NCI-H1694 treated with DMSO at 0.1 percent for 48 hours (cell line): Measurements from ENCODE around the gene AHSG.
"Not testable (repeated sequence)": the region's sequence is repeated elsewhere in the genome, so short reads cannot be mapped to it uniquely, and the experiment has no call there.

Experiments used
- DNase-seq: peaks from one replicate; lab custom pipeline; 2025; lab: John Stamatoyannopoulos, UW

The AHSG gene, protein sequence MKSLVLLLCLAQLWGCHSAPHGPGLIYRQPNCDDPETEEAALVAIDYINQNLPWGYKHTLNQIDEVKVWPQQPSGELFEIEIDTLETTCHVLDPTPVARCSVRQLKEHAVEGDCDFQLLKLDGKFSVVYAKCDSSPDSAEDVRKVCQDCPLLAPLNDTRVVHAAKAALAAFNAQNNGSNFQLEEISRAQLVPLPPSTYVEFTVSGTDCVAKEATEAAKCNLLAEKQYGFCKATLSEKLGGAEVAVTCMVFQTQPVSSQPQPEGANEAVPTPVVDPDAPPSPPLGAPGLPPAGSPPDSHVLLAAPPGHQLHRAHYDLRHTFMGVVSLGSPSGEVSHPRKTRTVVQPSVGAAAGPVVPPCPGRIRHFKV

DNA sequence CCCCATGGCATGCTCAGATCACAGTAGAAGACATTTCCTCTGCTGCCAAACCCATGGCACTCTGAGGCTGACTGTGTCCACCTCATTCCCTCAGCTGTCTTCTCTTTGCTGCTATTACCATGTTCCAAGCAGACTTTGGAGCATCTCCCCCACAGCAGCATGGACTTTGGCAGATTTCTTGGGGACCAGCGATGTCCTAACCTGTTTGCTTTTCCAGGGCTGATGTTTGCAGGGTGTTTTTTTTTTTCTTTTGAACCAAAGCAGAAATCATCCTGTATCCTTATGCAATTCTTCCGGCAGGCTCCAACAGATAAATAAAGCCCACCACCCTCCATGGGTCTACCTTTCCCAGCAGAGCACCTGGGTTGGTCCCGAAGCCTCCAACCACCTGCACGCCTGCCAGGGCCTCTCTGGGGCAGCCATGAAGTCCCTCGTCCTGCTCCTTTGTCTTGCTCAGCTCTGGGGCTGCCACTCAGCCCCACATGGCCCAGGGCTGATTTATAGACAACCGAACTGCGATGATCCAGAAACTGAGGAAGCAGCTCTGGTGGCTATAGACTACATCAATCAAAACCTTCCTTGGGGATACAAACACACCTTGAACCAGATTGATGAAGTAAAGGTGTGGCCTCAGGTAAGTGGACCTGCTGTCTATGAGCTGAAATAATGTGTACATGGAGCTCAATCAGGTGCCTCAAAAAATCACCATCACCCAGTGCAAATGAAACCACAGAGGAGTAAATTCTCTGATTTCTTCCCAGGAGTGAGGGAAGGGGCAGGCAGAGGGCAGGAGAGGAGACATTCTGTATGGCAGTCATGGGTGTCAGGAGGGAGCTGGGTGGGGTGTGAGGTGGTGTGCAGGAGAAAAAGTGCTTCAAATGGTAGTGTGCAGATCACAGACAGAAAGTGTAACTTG, at the start of gene AHSG:
Gene AHSG, plus strand, starts transcription at position 340 of the 916 bp plus-strand sequence. Its CDS starts 82 bp downstream, at position 422.
- no peak for DNase-seq

DNA sequence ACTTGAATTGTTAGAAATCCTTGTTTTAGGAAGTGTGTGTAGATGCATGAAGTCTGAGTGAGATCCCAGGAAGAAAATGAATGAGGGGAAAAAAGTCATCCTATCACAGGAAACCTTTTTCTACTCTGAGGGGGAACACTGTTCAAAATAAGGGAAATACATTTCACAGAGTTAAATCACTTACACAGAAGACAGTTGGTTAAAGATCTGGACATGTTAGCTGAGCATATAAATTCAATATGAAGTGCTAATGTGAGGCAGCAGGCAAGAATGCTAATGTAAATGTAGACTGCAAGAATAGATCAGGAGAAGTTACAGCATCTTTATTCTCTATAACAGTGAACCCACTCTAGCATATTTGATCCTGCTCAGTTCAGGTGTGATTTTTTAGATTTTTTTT, 48.3 kb upstream of the AHSG start:
- no peak for DNase-seq

DNA sequence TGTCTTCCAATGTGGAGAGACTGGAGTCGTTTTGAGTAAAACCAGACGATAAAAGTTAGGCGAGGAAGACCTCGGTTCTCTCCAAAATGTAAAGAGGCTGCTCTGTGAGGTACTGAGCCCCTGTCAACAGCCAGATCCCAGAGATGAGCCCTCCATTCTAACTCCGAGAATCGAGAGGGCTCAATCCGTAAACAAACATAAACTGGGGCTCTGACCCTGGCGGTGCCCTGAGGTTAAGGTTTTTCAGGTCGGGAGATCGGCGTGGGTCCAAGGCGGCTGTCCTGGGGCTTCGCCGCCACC, 46.1 kb upstream of the AHSG start:
- DNase-seq, result no peak

DNA sequence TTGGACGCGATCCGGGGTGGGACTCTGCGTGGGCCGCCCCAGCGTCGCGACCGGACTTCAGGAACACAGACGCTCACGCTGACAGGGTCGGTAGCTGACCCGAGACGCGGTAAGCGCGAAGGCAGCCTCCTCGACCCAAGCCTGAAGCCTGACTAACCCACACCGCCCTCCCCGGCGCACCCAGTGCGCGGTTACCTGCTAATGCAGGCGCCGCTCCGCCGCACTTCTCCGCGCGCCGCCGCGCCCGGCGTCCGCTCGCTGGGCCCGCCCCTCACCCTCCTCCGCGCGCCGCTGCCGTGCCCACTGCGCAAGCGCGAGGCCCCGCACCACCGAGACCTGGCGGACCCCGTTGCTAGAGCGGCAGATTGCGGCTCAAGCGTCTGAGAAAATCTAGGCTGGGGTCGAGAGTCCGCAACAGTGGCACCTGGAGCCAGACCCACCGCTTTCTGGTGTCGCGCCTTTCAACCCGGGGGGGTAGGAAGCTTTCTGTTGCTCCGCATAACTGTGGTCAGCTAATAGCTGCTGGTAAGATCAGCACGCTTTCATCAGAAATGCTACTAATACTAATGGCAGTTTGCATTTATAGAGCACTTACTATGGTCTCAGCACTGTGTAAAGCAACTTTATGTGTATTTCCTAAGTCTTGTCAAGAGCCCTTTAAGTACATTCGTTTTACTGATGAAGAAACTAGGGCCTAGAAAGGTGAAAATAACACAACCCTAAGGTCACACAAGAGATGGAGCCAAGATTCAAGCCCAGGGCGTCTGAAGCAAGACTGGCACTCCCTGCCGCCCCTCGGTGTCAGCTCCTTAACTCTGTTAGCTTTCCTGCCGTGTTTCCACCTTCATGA, 45.6 kb upstream of the AHSG start, which contains the start of gene TBCCD1:
Gene TBCCD1, minus strand, starts transcription at position 268 of the 850 bp plus-strand sequence. CDS start 3,010 bp downstream, outside the sequence.
- DNase-seq, result peak; percentile 76

DNA sequence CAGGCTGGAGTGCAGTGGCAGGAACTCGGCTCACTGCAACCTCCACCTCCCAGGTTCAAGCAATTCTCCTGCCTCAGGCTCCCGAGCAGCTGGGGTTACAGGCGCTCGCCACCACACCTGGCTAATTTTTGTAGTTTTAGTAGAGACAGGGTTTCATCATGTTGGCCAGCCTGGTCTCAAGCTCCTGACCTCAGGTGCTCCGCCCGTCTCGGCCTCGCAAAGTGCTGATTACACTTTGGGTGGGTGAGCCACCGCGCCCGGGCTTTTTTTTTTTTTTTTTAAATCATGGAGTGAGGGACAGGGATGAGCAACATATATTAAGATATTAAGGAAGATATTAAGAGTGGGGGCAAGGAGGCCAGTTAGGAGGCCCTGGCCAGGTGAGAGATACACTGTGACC, 43.5 kb upstream of the AHSG start:
- DNase-seq, result not testable (repeated sequence)

DNA sequence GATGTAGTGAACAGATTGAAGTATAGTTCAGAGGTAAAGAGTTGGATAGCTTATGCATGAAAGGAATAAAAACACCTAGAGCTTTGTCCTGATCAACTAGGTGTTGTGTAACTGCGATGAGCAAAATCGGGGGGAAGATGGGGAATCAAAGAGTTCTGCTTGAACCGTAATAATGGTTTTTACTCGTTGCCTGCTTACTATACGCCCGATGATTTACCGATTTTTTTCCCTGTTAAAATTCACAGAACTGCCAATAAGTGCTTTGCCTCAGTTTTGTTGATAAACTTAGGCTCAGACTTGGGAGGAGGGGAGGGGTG, 43.1 kb upstream of the AHSG start:
- DNase-seq, result no peak

DNA sequence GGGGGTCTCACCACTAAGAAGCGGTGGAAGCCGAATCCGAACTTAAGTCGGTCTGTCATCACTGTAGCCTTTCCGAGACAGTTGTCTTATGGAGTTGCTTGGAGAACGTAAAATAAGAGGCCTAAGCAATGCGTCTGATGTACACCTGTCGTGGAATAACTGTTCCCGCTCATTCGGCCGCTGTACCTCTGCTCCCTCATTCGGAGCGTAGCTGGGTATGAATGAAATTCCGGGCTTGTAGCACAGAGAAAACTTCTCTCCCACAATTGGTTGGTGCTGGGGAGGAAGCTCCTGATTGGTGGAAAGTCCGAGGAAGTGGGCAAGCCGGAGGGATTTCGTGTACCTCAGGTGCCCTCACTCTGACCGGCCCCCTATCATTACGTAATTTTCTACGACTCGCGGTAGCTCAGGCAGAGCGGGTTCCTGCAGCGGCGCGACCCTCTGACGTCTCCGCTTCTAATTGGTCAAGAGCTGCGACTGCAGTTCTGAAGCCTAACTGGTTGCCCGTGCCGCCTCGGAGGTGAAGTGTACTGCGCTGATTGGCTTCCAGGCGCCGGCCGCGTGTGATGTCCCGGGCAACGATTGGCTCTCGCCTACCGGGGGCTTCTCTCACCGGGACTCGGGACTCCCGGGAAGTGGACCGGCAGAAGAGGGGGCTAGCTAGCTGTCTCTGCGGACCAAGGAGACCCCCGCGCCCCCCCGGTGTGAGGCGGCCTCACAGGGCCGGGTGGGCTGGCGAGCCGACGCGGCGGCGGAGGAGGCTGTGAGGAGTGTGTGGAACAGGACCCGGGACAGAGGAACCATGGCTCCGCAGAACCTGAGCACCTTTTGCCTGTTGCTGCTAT, 42.5 kb upstream of the AHSG start, which contains the start of gene DNAJB11:
Gene DNAJB11, plus strand, starts transcription at position 625 of the 845 bp plus-strand sequence. Its CDS starts 178 bp downstream, at position 803.
- DNase-seq, result peak; percentile 99

DNA sequence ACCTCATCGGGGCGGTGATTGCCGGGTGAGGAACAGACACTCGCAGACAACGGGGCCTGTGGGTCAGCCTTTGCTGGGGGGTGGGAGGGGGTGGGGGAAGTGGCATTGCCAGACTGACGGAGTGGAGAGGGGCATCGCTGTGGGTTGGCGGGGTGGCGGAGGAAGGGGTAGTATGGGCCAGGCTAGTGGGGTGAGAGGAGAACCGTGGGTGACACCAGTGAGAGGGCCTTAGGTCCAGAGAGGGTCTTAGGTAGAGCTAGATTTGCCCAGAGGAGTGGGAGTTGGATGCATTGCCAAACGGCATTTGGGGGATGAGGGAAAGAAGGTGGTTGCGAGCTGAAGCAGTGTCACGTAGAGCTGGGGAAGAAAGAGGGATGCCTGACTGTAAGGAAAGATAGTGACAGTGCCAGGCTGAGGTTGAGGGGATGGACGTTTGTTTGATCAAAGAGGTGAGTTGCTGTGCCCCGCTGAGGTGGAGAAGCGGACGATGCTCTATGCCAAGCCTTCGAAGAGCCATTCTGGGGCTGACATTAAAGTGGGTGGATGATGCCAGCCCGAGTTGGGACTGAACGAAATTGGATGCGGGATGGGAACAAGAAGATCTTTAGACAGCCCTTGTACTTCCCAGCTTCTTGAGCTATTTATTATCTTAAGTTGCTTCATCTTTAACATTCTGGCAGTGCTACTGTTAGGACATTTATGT, 41.8 kb upstream of the AHSG start:
- DNase-seq, result no peak

DNA sequence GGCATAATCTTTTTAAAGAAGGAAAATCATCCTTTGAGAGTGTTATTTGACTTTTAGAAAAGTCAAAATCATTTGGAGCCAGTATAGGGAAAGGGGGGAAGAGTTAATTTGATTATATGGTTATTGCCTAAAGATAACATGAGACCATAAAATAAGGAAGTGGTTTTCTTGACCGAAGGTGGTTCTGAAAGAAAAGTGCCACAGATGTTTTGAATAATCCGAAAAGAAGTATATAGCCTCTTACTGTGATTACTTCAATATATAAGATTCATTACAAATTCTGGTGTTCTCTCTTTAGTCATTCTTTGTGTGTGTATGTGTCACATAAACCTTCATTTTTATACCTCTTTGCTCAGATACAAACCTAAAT, 41.2 kb upstream of the AHSG start:
- DNase-seq, result no peak

DNA sequence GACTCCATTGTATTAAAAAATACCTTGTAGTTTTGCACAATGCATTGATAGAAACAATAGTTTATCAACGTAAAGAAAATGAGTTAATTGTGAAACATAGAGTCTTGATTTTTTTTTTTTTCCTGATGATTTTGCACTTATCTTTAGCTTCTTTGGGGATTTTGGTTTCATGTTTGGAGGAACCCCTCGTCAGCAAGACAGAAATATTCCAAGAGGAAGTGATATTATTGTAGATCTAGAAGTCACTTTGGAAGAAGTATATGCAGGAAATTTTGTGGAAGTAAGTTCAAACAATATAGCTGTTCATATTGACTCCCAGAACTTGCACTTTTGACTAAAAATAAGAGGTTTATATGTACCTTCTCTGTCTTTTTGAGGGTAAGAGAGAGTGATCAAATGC, 35.3 kb upstream of the AHSG start:
- no peak for DNase-seq

DNA sequence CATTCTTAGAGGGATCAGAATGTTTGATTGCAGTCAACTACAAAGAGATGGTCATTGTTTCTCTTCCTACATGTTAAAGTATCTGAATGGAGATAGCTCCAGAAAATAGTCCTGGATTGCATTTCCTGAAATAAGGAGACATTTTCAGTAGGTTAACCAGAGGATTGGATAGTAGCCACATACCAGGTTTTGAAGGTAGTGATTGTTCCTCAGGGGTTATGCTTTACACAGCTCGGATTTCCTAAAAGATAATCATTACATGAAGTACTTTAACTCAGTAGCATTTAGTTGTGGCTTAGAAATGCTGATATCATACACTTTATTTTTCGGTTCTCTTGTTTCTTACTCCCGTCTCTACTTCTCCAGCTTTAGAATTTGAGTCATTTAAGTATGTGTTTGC, 32.1 kb upstream of the AHSG start:
- no peak for DNase-seq

DNA sequence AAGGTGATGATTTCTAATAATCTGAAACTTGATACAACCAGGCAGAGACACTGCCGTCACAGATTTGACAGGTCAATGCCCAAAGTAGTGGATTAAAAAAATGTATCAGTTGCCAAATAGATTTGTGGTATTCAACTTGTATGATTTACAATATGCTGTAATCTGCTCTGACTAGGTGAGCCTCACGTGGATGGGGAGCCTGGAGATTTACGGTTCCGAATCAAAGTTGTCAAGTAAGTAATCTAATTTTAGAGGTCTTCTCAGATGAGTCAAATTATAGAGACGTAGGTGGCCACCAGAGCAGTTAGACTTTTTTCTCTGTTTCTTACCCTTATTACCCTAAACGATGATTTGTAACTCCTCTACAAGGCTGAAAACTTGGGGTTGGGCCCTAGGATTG, 30.3 kb upstream of the AHSG start:
- DNase-seq, result no peak

DNA sequence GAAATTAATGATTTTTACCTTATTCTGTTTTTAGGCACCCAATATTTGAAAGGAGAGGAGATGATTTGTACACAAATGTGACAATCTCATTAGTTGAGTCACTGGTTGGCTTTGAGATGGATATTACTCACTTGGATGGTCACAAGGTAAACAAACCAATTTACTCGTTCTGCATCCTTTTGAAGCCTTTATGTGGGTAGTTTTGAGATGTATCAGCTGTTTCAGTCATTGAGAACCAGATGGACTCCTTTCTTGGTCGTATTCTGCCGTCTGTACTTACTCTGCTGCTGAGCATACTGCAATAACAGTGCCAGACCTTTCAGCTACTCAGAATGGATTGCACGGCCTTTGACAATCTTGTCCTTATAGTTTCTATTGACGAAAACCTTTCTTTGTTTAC, 29.0 kb upstream of the AHSG start:
- DNase-seq, result no peak

DNA sequence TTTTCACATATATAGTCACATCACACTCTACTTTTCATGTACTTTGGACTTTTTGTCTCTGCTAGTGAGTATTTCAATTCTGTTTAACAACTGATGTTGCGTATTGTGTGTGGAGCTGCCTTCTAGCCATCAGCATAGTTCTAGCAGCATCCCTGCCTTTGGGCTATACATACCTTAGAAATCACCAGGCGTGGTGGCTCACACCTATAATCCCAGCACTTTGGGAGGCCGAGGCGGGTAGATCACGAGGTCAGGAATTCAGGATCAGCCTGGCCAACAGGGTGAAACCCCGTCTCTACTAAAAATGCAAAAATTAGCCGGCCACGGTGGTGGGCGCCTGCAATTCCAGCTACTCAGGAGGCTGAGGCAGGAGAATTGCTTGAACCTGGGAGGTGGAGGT, 26.6 kb upstream of the AHSG start:
- DNase-seq, result not testable (repeated sequence)

DNA sequence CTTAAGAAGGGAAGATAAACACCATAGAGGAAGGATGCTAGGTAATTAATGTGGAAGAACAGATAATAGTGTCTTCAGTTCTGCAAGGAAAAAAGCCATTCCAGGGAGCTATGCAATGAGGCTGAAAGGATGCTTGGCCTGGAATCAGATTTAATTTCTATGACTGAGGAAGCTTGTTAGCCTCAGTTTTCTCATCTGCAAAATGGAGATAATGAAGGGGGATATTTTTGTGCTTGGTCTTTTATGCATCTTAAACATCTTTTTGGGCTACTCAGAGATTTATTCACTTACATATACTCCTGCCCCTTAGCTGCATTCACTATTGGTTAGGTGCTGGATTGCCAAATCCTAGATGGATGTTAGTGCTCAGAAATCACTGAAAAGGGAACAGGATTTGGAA, 25.7 kb upstream of the AHSG start:
- no peak for DNase-seq

DNA sequence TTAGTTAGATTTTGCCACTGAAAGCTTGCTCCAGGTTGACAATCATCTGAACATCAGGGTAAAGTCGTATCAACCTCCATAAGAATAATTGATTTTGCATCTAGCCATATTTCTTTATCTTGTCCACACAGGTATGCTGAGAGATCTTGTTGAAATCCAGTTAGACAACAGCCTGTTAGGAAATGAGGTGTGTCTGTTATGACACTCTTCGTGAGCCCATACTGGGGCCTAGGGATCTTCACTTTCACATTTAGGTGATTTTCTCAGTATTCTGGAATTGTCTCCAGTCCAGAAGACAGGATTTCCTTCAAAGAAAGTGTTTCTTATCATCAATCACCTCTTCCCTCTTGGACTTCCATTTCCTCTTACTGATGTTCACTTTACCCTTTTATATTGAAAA, 24.2 kb upstream of the AHSG start:
- no peak for DNase-seq

DNA sequence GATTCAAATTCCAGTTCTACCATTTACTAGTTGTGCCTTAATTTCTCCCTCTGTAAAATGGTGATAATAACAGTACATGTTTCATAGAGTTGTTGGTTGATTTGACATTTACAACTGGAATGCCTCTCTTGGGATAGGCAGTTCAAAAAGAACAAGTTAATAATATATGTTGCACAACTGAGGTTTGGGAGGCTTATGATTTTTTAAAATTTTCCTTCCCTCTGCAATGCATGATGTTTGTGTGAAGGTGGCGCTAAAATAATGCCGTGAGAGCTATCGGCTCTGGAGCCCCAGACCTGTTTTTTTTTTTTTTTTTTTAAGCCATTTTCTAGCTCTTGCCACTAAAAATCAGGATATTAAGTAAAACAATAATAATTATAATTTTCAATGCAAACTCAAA, 23.7 kb upstream of the AHSG start:
- peak; percentile 13 for DNase-seq

DNA sequence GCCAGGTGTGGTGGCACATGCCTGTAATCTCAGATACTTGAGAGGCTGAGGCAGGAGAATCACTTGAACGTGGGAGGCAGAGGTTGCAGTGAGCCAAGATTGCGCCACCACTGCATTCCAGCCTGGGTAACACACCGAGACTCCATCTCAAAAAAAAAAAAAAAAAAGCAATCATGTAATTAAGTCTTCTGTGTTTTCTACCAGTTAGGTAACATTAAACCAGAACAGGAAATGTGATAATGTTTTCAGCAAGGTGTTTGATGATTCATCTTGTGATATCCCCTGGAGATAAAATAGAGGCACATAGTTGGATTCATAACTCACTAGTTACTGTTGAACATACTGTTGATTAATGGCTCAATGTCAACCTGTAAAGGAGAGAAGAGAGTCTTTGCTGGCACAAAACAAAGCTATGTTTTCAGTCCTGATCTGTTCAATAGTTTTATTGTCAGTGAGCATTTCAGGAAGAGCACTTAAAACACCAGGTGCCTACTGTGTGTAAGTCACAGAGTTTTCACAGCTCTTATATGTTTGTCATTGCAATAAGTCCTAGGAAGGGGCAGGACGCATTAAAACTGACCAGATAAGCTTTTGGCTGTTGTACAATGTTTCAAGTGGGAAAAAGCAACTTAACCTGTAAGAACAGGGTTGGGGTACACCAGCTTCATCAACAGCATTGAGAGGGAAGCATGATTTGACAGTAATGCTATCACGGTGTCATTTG, 22.8 kb upstream of the AHSG start:
- DNase-seq, result no peak

DNA sequence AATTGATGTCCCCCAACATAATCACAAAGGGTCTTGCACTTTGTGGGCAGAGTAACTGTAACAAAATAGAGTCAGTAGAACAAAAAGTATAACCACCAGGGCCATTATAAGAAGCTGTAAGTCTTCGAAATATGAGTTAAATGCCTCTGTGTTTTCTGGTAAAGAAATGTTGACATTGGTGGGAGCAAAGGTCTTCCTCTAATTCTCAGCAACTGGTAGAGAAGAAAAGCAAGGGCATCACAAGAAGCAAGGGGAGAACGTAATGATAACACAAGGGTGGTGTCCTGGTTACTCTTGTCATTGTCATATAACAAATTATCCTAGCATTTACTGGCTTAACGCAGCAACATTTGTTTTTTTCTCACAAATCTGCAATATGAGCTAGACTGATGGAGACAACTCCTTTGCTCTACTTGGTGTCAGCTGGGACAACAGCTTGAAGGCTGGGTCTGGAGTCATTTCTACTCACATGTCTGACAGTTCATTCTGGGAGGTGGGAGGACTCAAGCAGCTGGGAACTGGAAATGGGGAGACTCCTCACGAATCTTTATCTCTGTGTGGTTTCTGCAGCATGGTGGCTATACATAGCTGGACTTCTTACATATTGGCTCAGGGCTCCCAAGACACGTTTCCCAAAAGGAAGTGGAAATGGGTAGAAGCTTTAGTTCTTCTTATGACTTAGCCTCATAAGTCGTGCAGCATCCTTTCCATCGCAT, 22.1 kb upstream of the AHSG start:
- no peak for DNase-seq
